H1 (cell line): ENCODE data around the gene CAPNS1. TPM values are rescaled to one million over a fixed set of nuclear protein-coding genes. Genes with fewer than 3 reads are reported as not detected.
A peak's percentile ranks its signal among the peaks of the same experiment; 100 is the strongest.

Experiments
- CTCF ChIA-PET: fragments of 300-600 bp; sonication (Branson Sonifier 250); formaldehyde crosslinking; loops from one replicate; lab custom pipeline; 2021; ENCODE audit not compliant: partially characterized antibody; lab: Charles Lee
- POLR2A ChIA-PET: fragments of 300-600 bp; sonication (Branson Sonifier 250); formaldehyde crosslinking; loops from one replicate; lab custom pipeline; 2021; ENCODE audit warnings: inconsistent platforms; ENCODE audit not compliant: partially characterized antibody; lab: Charles Lee
- DNase-seq, 2 experiments: peaks; one replicate each; pipeline versions ENCODE4 v3.0.0 to v3.0.0-alpha.2; 2010 to 2022; ENCODE audit warnings: low spot score in 2 of 2, low read depth in 1 of 2, mixed read lengths in 1 of 2
- FAIRE-seq: peaks from 2 replicates; lab custom pipeline; 2011; peaks lifted over from hg19 to GRCh38; lab: Jason Lieb, UNC
- H2AFZ ChIP-seq: 2 replicates; pipeline ENCODE4 v1.8.1; 2012; ENCODE audit warnings: low read length, inconsistent platforms
- H2AK5ac ChIP-seq: 2 replicates; pipeline ENCODE4 v1.6.1; 2013; ENCODE audit warnings: low read depth, low read length
- H2BK120ac ChIP-seq: replicated peaks from 2 replicates; pipeline ENCODE3; 2013; ENCODE audit warnings: low read depth, low read length, inconsistent platforms
- H2BK12ac ChIP-seq: 2 replicates; pipeline ENCODE4 v1.6.1; 2013; ENCODE audit warnings: low read depth, low read length
- H2BK15ac ChIP-seq: 2 replicates; pipeline ENCODE4 v1.6.1; 2013; ENCODE audit warnings: low read length
- H2BK20ac ChIP-seq: 2 replicates; pipeline ENCODE4 v1.6.1; 2013; ENCODE audit warnings: low read length
- H2BK5ac ChIP-seq: 2 replicates; pipeline ENCODE4 v1.6.1; 2013; ENCODE audit warnings: low read depth, low read length
- H3K14ac ChIP-seq: 2 replicates; pipeline ENCODE4 v1.6.1; 2013; ENCODE audit warnings: inconsistent platforms; ENCODE audit not compliant: insufficient read length
- H3K18ac ChIP-seq: 2 replicates; pipeline ENCODE4 v1.6.1; 2013; ENCODE audit warnings: low read length; ENCODE audit errors: extremely low read depth
- H3K23ac ChIP-seq: 2 replicates; pipeline ENCODE4 v1.6.1; 2013; ENCODE audit warnings: inconsistent platforms; ENCODE audit not compliant: insufficient read length
- H3K23me2 ChIP-seq: 2 replicates; pipeline ENCODE4 v1.6.1; 2013; ENCODE audit warnings: low read depth, low read length
- H3K27ac ChIP-seq: 2 replicates; pipeline ENCODE4 v1.6.1; 2011; ENCODE audit warnings: low read depth, low read length, inconsistent platforms
- H3K27me3 ChIP-seq, 4 experiments: replicated peaks in 1 of 4; 1 replicate in 1 of 4; 2 replicates in 3 of 4; pipeline versions ENCODE4 v1.6.1 to v1.8.1; 2011 to 2013; ENCODE audit warnings: low read length in 3 of 4, mild to moderate bottlenecking in 3 of 4, inconsistent platforms in 2 of 4, mixed read lengths in 2 of 4, moderate library complexity in 1 of 4; ENCODE audit not compliant: control insufficient read depth in 3 of 4, insufficient read depth in 3 of 4; ENCODE audit errors: extremely low read depth in 1 of 4
- H3K36me3 ChIP-seq, 4 experiments: 2 replicates each; pipeline versions ENCODE4 v1.6.1 to v1.8.1; 2011 to 2013; ENCODE audit warnings: mild to moderate bottlenecking in 4 of 4, low read length in 3 of 4, moderate library complexity in 2 of 4, control low read depth in 1 of 4, inconsistent platforms in 1 of 4; ENCODE audit not compliant: insufficient read depth in 4 of 4, control insufficient read depth in 2 of 4
- H3K4ac ChIP-seq: replicated peaks from 2 replicates; pipeline ENCODE3; 2013; ENCODE audit warnings: low read length, low read depth, mixed read lengths, inconsistent platforms; ENCODE audit not compliant: insufficient read length
- H3K4me1 ChIP-seq, 4 experiments: replicated peaks in 1 of 4; 1 replicate in 1 of 4; 2 replicates in 3 of 4; pipeline versions ENCODE4 v1.6.1 to v1.8.1; 2011 to 2013; ENCODE audit warnings: low read length in 3 of 4, inconsistent platforms in 2 of 4, mixed read lengths in 1 of 4; ENCODE audit not compliant: insufficient read depth in 4 of 4, control insufficient read depth in 3 of 4
- H3K4me2 ChIP-seq, 2 experiments: 2 replicates each; pipeline versions ENCODE4 v1.6.1 to v1.8.1; 2011 to 2013; ENCODE audit warnings: low read depth in 2 of 2, low read length in 2 of 2, control low read depth in 1 of 2, inconsistent platforms in 1 of 2, mild to moderate bottlenecking in 1 of 2; ENCODE audit not compliant: insufficient read depth in 1 of 2
- H3K4me3 ChIP-seq, 4 experiments: fragments of 200-600, 300-600 bp in 1 of 4; sonication (generic), shearing (Covaris generic), sonication (Bioruptor Twin) in 1 of 4; 2 replicates each; pipeline versions ENCODE4 v1.5.1 to v1.8.1; 2011 to 2016; ENCODE audit warnings: low read length in 4 of 4, low read depth in 3 of 4, control low read depth in 2 of 4, inconsistent platforms in 2 of 4, mild to moderate bottlenecking in 2 of 4, mixed read lengths in 1 of 4, moderate library complexity in 1 of 4; ENCODE audit not compliant: insufficient read depth in 2 of 4; ENCODE audit errors: extremely low read depth in 1 of 4
- H3K56ac ChIP-seq: replicated peaks from 2 replicates; pipeline ENCODE3; 2013; ENCODE audit warnings: low read depth, mild to moderate bottlenecking, mixed read lengths, low read length, inconsistent platforms; ENCODE audit not compliant: insufficient read length
- H3K79me1 ChIP-seq: 2 replicates; pipeline ENCODE4 v1.6.1; 2013; ENCODE audit warnings: low read depth, low read length, control low read depth
- H3K79me2 ChIP-seq, 2 experiments: 2 replicates each; pipeline versions ENCODE4 v1.6.1 to v1.8.1; 2012 to 2013; ENCODE audit warnings: low read length in 2 of 2, mild to moderate bottlenecking in 2 of 2, inconsistent platforms in 1 of 2; ENCODE audit not compliant: insufficient read depth in 2 of 2, control insufficient read depth in 1 of 2
- H3K9ac ChIP-seq, 4 experiments: replicated peaks in 1 of 4; 1 replicate in 1 of 4; 2 replicates in 3 of 4; pipeline versions ENCODE4 v1.6.1 to v1.8.1; 2011 to 2013; ENCODE audit warnings: low read depth in 3 of 4, low read length in 3 of 4, control low read depth in 2 of 4, mild to moderate bottlenecking in 2 of 4, moderate library complexity in 2 of 4, inconsistent platforms in 1 of 4; ENCODE audit errors: extremely low read depth in 1 of 4
- H3K9me3 ChIP-seq, 2 experiments: 2 replicates each; pipeline versions ENCODE4 v1.6.1 to v1.8.1; 2012 to 2013; ENCODE audit warnings: mild to moderate bottlenecking in 2 of 2, moderate library complexity in 2 of 2, control low read depth in 1 of 2, inconsistent platforms in 1 of 2, low read depth in 1 of 2, low read length in 1 of 2, mixed read lengths in 1 of 2; ENCODE audit not compliant: insufficient read depth in 2 of 2
- H4K20me1 ChIP-seq, 2 experiments: replicated peaks in 1 of 2; 2 replicates each; pipeline versions ENCODE3 to v1.8.1; 2011 to 2013; ENCODE audit warnings: inconsistent platforms in 2 of 2, low read length in 2 of 2, mild to moderate bottlenecking in 1 of 2; ENCODE audit not compliant: insufficient read depth in 2 of 2, control insufficient read depth in 1 of 2
- H4K5ac ChIP-seq: 2 replicates; pipeline ENCODE4 v1.6.1; 2013; ENCODE audit warnings: low read length, low read depth, mixed read lengths, inconsistent platforms; ENCODE audit not compliant: insufficient read length
- H4K8ac ChIP-seq: 2 replicates; pipeline ENCODE4 v1.8.0; 2013; ENCODE audit warnings: mild to moderate bottlenecking, moderate library complexity, low read length, inconsistent platforms; ENCODE audit not compliant: insufficient read depth; ENCODE audit errors: extremely low read depth
- H4K91ac ChIP-seq: replicated peaks from 2 replicates; pipeline ENCODE3; 2013; ENCODE audit warnings: low read length, mixed read lengths, inconsistent platforms; ENCODE audit not compliant: insufficient read length
- BRCA1 ChIP-seq: IDR thresholded peaks from 2 replicates; pipeline ENCODE4 v1.6.1; 2012; ENCODE audit warnings: low read depth, low read length, improper control_type of control experiment
- SIRT6 ChIP-seq: IDR thresholded peaks from one replicate; pipeline ENCODE4 v1.7.1; 2012; ENCODE audit warnings: low read length, inconsistent platforms
- TEAD4 ChIP-seq: IDR thresholded peaks from 2 replicates; pipeline ENCODE4 v1.6.1; 2012; ENCODE audit warnings: low read depth, low read length, inconsistent platforms, mixed read lengths
- WGBS, 2 experiments: shearing (Covaris generic) in 1 of 2; methylation state at CpG; one replicate each; pipeline versions ENCODE4 v1.1.6 to v1.1.7; 2013 to 2015; ENCODE audit warnings: low lambda C conversion rate in 2 of 2, mixed read lengths in 2 of 2, inconsistent platforms in 1 of 2, low coverage in 1 of 2, missing lambda C conversion rate in 1 of 2; ENCODE audit not compliant: insufficient replicate concordance in 2 of 2, insufficient coverage in 1 of 2, insufficient read length in 1 of 2; ENCODE audit errors: extremely low coverage in 1 of 2, missing lambda C conversion rate in 1 of 2; 5-methylcytosine and 5-hydroxymethylcytosine counted together
- polyA plus RNA-seq, 7 experiments: library from polyadenylated mRNA; depleted of rRNA in 3 of 7; stranded (reverse) in 5 of 7; unstranded in 2 of 7; fragments of >200 nt in 5 of 7; fragments of 200-250 nt in 2 of 7; gene quantifications; 1 replicate in 5 of 7; 2 replicates in 1 of 7; 4 replicates in 1 of 7; pipeline versions ENCODE4 v1.2.1 to v1.2.3, GENCODE V29; 2011 to 2013; ENCODE audit warnings: missing spikeins in 2 of 7, mixed read lengths in 2 of 7
- total RNA-seq: library from RNA; stranded (reverse); fragmentation: NEBNext Ultra II Directional; extraction: Animal tissue kit (Norgen Biotek cat#: 25700); gene quantifications from 2 replicates; pipeline ENCODE4 v1.2.1, GENCODE V29; 2021

Gene CAPNS1
- total and polyA plus RNA-seq, 2 of the 8 experiments (the other 6 are each of a cell fraction or from before 2014, with no cell fraction given), result 382 to 438 TPM

DNA sequence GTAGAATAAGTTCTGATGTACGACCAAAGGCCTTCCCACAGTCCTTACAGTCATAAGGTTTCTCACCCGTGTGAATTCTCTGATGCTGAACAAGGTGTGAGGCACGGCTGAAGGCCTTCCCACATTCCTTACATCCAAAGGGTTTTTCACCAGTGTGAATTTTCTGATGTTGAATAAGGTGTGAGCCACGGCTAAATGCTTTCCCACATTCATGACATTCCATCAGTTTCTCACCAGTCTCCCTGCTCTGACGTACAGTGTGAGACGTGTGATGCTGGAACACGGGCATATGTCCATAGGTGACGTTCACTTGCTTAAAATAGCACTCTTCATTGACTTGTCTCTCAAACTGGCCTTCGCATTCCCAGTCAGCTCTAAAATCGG is 43.4 kb downstream of the CAPNS1 start:
- Histone ChIP-seq H3K4me3 (no peak overlapping the region), H3K4ac (no peak overlapping the region), H3K27ac (no peak overlapping the region), H4K20me1 (no peaks in the 10 kb centered on the region), H2BK20ac (no peak overlapping the region), H3K9me3 (no peaks in the 10 kb centered on the region), H3K79me2 (no peaks in the 10 kb centered on the region), H2AK5ac (no peak overlapping the region; the same call in 1 of the 2 replicates), H3K18ac (no peak overlapping the region), H3K23me2 (no peaks in the 10 kb centered on the region), H3K36me3 (no peaks in the 10 kb centered on the region), H4K5ac (no peak overlapping the region), H3K79me1 (no peaks in the 10 kb centered on the region), H4K91ac (no peak overlapping the region), H2AFZ (no peak overlapping the region), H2BK120ac (no peak overlapping the region), H3K4me2 (peak overlapping the region in 1 of 2 experiments; percentile 27; a peak in 1 of 4 replicates), H3K23ac (no peak overlapping the region), H2BK5ac (no peak overlapping the region; the same call in 1 of the 2 replicates), H2BK12ac (peak overlapping the region; percentile 41; the same call in 1 of the 2 replicates), H3K56ac (no peak overlapping the region), H3K27me3 (no peaks in the 10 kb centered on the region), H3K9ac (no peak overlapping the region), H3K4me1 (peaks cover 0 to 9% (median 5%) of the 10 kb centered on the region in 4 experiments; a peak in 3 of 7 replicates), H3K14ac (no peak overlapping the region), H2BK15ac (no peak overlapping the region), H4K8ac (no peak overlapping the region)
- no peak for DNase-seq
- TF ChIP-seq TEAD4, result peak; percentile 43; the same call in 1 of the 2 replicates
- TF ChIP-seq SIRT6, result no peak
- no peak for TF ChIP-seq BRCA1
- POLR2A ChIA-PET, result interaction anchor here (0.8 to 1.3 kb wide), 5 partner anchors 9 to 58 kb away, joined by 3 to 4 read pairs (median 3); partner anchors contain the start of gene CAPNS1
- WGBS, 2 experiments, result 86% methylated on average over 10 of the region's 10 CpGs; no CpG with 5 or more reads in 1 of the 2 experiments
- no peak for FAIRE-seq
- CTCF ChIA-PET, result interaction anchor here (2.0 kb wide), 1 partner anchor 10 kb away, joined by 7 read pairs; no protein-coding TSS in a partner anchor
